ENCODE measurements around the gene TFR2.

The TFR2 gene

GRCh38 chr7:100639995-100640516, 1.3 kb downstream of the TFR2 start:
- Histone ChIP-seq H3K9ac (ENCODE audit: low read length) (no peak overlapping the region), H3K27me3 (ENCODE audit: control insufficient read depth, insufficient read depth, low read length) (no peaks in the 10 kb centered on the region), H3K9me3 (ENCODE audit: control insufficient read depth, low read depth, low read length) (no peaks in the 10 kb centered on the region), H3K36me3 (ENCODE audit: control insufficient read depth, low read depth, low read length) (no peaks in the 10 kb centered on the region), H3K4me3 (ENCODE audit: low read length) (no peak overlapping the region), H3K27ac (ENCODE audit: low read length) (no peak overlapping the region), H3K4me1 (ENCODE audit: control insufficient read depth, low read depth, low read length) (no peaks in the 10 kb centered on the region)

GRCh38 chr7:100632951-100633717, 8.2 kb downstream of the TFR2 start:
- Histone ChIP-seq H3K4me1 (ENCODE audit: control insufficient read depth, low read depth, low read length) (no peaks in the 10 kb centered on the region), H3K9me3 (ENCODE audit: control insufficient read depth, low read depth, low read length) (no peaks in the 10 kb centered on the region), H3K4me3 (ENCODE audit: low read length) (peak overlapping the region; percentile 62), H3K27ac (ENCODE audit: low read length) (no peak overlapping the region), H3K27me3 (ENCODE audit: control insufficient read depth, insufficient read depth, low read length) (peaks cover 19% of the 10 kb centered on the region), H3K9ac (ENCODE audit: low read length) (peak overlapping the region; percentile 50), H3K36me3 (ENCODE audit: control insufficient read depth, low read depth, low read length) (no peaks in the 10 kb centered on the region)

GRCh38 chr7:100630066-100630465, 11.3 kb downstream of the TFR2 start:
- H3K4me1 ChIP-seq (ENCODE audit: control insufficient read depth, low read depth, low read length), result peaks cover 3% of the 10 kb centered on the region
- no peak overlapping the region for H3K27ac ChIP-seq (ENCODE audit: low read length)
- no peaks in the 10 kb centered on the region for H3K9me3 ChIP-seq (ENCODE audit: control insufficient read depth, low read depth, low read length)
- H3K36me3 ChIP-seq (ENCODE audit: control insufficient read depth, low read depth, low read length), result no peaks in the 10 kb centered on the region
- H3K4me3 ChIP-seq (ENCODE audit: low read length), result no peak overlapping the region
- H3K27me3 ChIP-seq (ENCODE audit: control insufficient read depth, insufficient read depth, low read length), result peaks cover 36% of the 10 kb centered on the region
- no peak overlapping the region for H3K9ac ChIP-seq (ENCODE audit: low read length)

- H3K9me3 ChIP-seq (ENCODE audit: control insufficient read depth, low read depth, low read length), result no peaks in the 10 kb centered on the region
- no peak overlapping the region for H3K9ac ChIP-seq (ENCODE audit: low read length)
- H3K27me3 ChIP-seq (ENCODE audit: control insufficient read depth, insufficient read depth, low read length), result peaks cover 36% of the 10 kb centered on the region
- H3K4me1 ChIP-seq (ENCODE audit: control insufficient read depth, low read depth, low read length), result peaks cover 3% of the 10 kb centered on the region
- no peak overlapping the region for H3K4me3 ChIP-seq (ENCODE audit: low read length)
- H3K36me3 ChIP-seq (ENCODE audit: control insufficient read depth, low read depth, low read length), result no peaks in the 10 kb centered on the region
- no peak overlapping the region for H3K27ac ChIP-seq (ENCODE audit: low read length)
These were observed 12.1 kb downstream of the TFR2 start for GRCh38 chr7:100629117-100629716.

- Histone ChIP-seq H3K4me1 (ENCODE audit: control insufficient read depth, low read depth, low read length) (peaks cover 3% of the 10 kb centered on the region), H3K9ac (ENCODE audit: low read length) (peak overlapping the region; percentile 22), H3K27me3 (ENCODE audit: control insufficient read depth, insufficient read depth, low read length) (peaks cover 23% of the 10 kb centered on the region), H3K36me3 (ENCODE audit: control insufficient read depth, low read depth, low read length) (no peaks in the 10 kb centered on the region), H3K4me3 (ENCODE audit: low read length) (peak overlapping the region; percentile 53), H3K9me3 (ENCODE audit: control insufficient read depth, low read depth, low read length) (no peaks in the 10 kb centered on the region), H3K27ac (ENCODE audit: low read length) (no peak overlapping the region)
These were observed 14.2 kb downstream of the TFR2 start for GRCh38 chr7:100627238-100627549.

GRCh38 chr7:100626530-100627237, 14.7 kb downstream of the TFR2 start:
- H3K9me3 ChIP-seq (ENCODE audit: control insufficient read depth, low read depth, low read length), result no peaks in the 10 kb centered on the region
- H3K27ac ChIP-seq (ENCODE audit: low read length), result no peak overlapping the region
- H3K36me3 ChIP-seq (ENCODE audit: control insufficient read depth, low read depth, low read length), result no peaks in the 10 kb centered on the region
- H3K4me3 ChIP-seq (ENCODE audit: low read length), result peak overlapping the region; percentile 53
- H3K27me3 ChIP-seq (ENCODE audit: control insufficient read depth, insufficient read depth, low read length), result peaks cover 18% of the 10 kb centered on the region
- H3K9ac ChIP-seq (ENCODE audit: low read length), result peak overlapping the region; percentile 22
- peaks cover 3% of the 10 kb centered on the region for H3K4me1 ChIP-seq (ENCODE audit: control insufficient read depth, low read depth, low read length)

- H3K4me3 ChIP-seq (ENCODE audit: low read length), result peak overlapping the region; percentile 53
- H3K9ac ChIP-seq (ENCODE audit: low read length), result no peak overlapping the region
- no peaks in the 10 kb centered on the region for H3K36me3 ChIP-seq (ENCODE audit: control insufficient read depth, low read depth, low read length)
- no peak overlapping the region for H3K27ac ChIP-seq (ENCODE audit: low read length)
- H3K27me3 ChIP-seq (ENCODE audit: control insufficient read depth, insufficient read depth, low read length), result peaks cover 17% of the 10 kb centered on the region
- no peaks in the 10 kb centered on the region for H3K9me3 ChIP-seq (ENCODE audit: control insufficient read depth, low read depth, low read length)
- peaks cover 3% of the 10 kb centered on the region for H3K4me1 ChIP-seq (ENCODE audit: control insufficient read depth, low read depth, low read length)
These were observed 15.3 kb downstream of the TFR2 start for GRCh38 chr7:100626055-100626454.

GRCh38 chr7:100623951-100624824, 17.2 kb downstream of the TFR2 start:
- Histone ChIP-seq H3K36me3 (ENCODE audit: control insufficient read depth, low read depth, low read length) (no peaks in the 10 kb centered on the region), H3K9ac (ENCODE audit: low read length) (no peak overlapping the region), H3K9me3 (ENCODE audit: control insufficient read depth, low read depth, low read length) (no peaks in the 10 kb centered on the region), H3K4me1 (ENCODE audit: control insufficient read depth, low read depth, low read length) (peaks cover 3% of the 10 kb centered on the region), H3K4me3 (ENCODE audit: low read length) (no peak overlapping the region), H3K27me3 (ENCODE audit: control insufficient read depth, insufficient read depth, low read length) (peaks cover 17% of the 10 kb centered on the region), H3K27ac (ENCODE audit: low read length) (no peak overlapping the region)

GRCh38 chr7:100621554-100621953, 19.8 kb downstream of the TFR2 start:
- Histone ChIP-seq H3K9ac (ENCODE audit: low read length) (no peak overlapping the region), H3K4me1 (ENCODE audit: control insufficient read depth, low read depth, low read length) (no peaks in the 10 kb centered on the region), H3K27me3 (ENCODE audit: control insufficient read depth, insufficient read depth, low read length) (peaks cover 9% of the 10 kb centered on the region), H3K4me3 (ENCODE audit: low read length) (no peak overlapping the region), H3K9me3 (ENCODE audit: control insufficient read depth, low read depth, low read length) (no peaks in the 10 kb centered on the region), H3K36me3 (ENCODE audit: control insufficient read depth, low read depth, low read length) (no peaks in the 10 kb centered on the region), H3K27ac (ENCODE audit: low read length) (no peak overlapping the region)

GRCh38 chr7:100620804-100621203, 20.5 kb downstream of the TFR2 start:
- Histone ChIP-seq H3K4me3 (ENCODE audit: low read length) (no peak overlapping the region), H3K27ac (ENCODE audit: low read length) (no peak overlapping the region), H3K9me3 (ENCODE audit: control insufficient read depth, low read depth, low read length) (no peaks in the 10 kb centered on the region), H3K27me3 (ENCODE audit: control insufficient read depth, insufficient read depth, low read length) (peaks cover 3% of the 10 kb centered on the region), H3K4me1 (ENCODE audit: control insufficient read depth, low read depth, low read length) (no peaks in the 10 kb centered on the region), H3K9ac (ENCODE audit: low read length) (no peak overlapping the region), H3K36me3 (ENCODE audit: control insufficient read depth, low read depth, low read length) (no peaks in the 10 kb centered on the region)

- Histone ChIP-seq H3K9ac (ENCODE audit: low read length) (no peak overlapping the region), H3K36me3 (ENCODE audit: control insufficient read depth, low read depth, low read length) (no peaks in the 10 kb centered on the region), H3K4me3 (ENCODE audit: low read length) (no peak overlapping the region), H3K9me3 (ENCODE audit: control insufficient read depth, low read depth, low read length) (no peaks in the 10 kb centered on the region), H3K27me3 (ENCODE audit: control insufficient read depth, insufficient read depth, low read length) (no peaks in the 10 kb centered on the region), H3K4me1 (ENCODE audit: control insufficient read depth, low read depth, low read length) (no peaks in the 10 kb centered on the region), H3K27ac (ENCODE audit: low read length) (no peak overlapping the region)
These were observed 21.1 kb downstream of the TFR2 start for GRCh38 chr7:100620239-100620638.

Measured in iPS-18a (cell line).